CD4-positive, alpha-beta memory T cell (primary cell): Measurements from ENCODE around the gene NATD1. TPM values are rescaled to one million over a fixed set of nuclear protein-coding genes. Genes with fewer than 3 reads are reported as not detected.
A peak's percentile ranks its signal among the peaks of the same experiment; 100 is the strongest.
"Not testable (repeated sequence)": the region's sequence is repeated elsewhere in the genome, so short reads cannot be mapped to it uniquely, and the experiment has no call there.

Source experiments
- CTCF ChIA-PET: fragments of 350-600 bp; sonication (Branson Sonifier 250); formaldehyde crosslinking; loops from one replicate; lab custom pipeline; 2021; ENCODE audit warnings: inconsistent platforms; ENCODE audit not compliant: partially characterized antibody; lab: Charles Lee
- POLR2A ChIA-PET: fragments of 350-600 bp; sonication (Branson Sonifier 250); formaldehyde crosslinking; loops from one replicate; lab custom pipeline; 2021; ENCODE audit not compliant: partially characterized antibody; lab: Charles Lee
- DNase-seq, 5 donors: peaks; one replicate each; pipeline versions ENCODE4 v3.0.0 to v3.0.0-alpha.2; 2020 to 2022; ENCODE audit warnings: mixed read lengths in 1 of 5
- H3K27ac ChIP-seq: one replicate; pipeline ENCODE4 v1.7.0; 2013; ENCODE audit warnings: low read depth, low read length
- H3K27me3 ChIP-seq: 2 replicates; pipeline ENCODE4 v1.7.0; 2013; ENCODE audit warnings: mild to moderate bottlenecking, low read length, moderate library complexity; ENCODE audit not compliant: insufficient read depth
- H3K36me3 ChIP-seq: 2 replicates; pipeline ENCODE4 v1.7.0; 2013; ENCODE audit warnings: mild to moderate bottlenecking, low read length, moderate library complexity; ENCODE audit not compliant: insufficient read depth
- H3K4me1 ChIP-seq: 2 replicates; pipeline ENCODE4 v1.7.0; 2013; ENCODE audit warnings: mild to moderate bottlenecking, low read length, moderate library complexity; ENCODE audit not compliant: insufficient read depth
- H3K4me3 ChIP-seq, 2 donors: one replicate each; pipeline ENCODE4 v1.7.0; 2013; ENCODE audit warnings: low read length in 2 of 2, mild to moderate bottlenecking in 1 of 2
- H3K9me3 ChIP-seq, 2 donors: one replicate each; pipeline ENCODE4 v1.7.0; 2013; ENCODE audit warnings: low read length in 2 of 2, control low read depth in 1 of 2; ENCODE audit not compliant: control insufficient read depth in 1 of 2
- H3K27ac Mint-ChIP-seq, 7 donors: one replicate each; pipeline ENCODE4 v1.8.0; 2020 to 2021; ENCODE audit warnings: mixed read lengths in 7 of 7, mild to moderate bottlenecking in 6 of 7, inconsistent platforms in 3 of 7, moderate library complexity in 3 of 7
- H3K27me3 Mint-ChIP-seq, 2 donors: one replicate each; pipeline ENCODE4 v1.8.0; 2020 to 2021; ENCODE audit warnings: mixed read lengths in 2 of 2
- H3K36me3 Mint-ChIP-seq, 2 donors: one replicate each; pipeline ENCODE4 v1.8.0; 2020 to 2021; ENCODE audit warnings: mixed read lengths in 2 of 2, inconsistent platforms in 1 of 2, mild to moderate bottlenecking in 1 of 2
- H3K4me1 Mint-ChIP-seq, 4 donors: one replicate each; pipeline ENCODE4 v1.8.0; 2020 to 2021; ENCODE audit warnings: mixed read lengths in 4 of 4, mild to moderate bottlenecking in 1 of 4
- H3K4me3 Mint-ChIP-seq, 8 donors: one replicate each; pipeline ENCODE4 v1.8.0; 2020 to 2021; ENCODE audit warnings: mixed read lengths in 8 of 8, mild to moderate bottlenecking in 7 of 8, moderate library complexity in 6 of 8, inconsistent platforms in 3 of 8
- H3K9me3 Mint-ChIP-seq, 8 donors: one replicate each; pipeline ENCODE4 v1.8.0; 2020 to 2021; ENCODE audit warnings: mixed read lengths in 8 of 8, mild to moderate bottlenecking in 5 of 8, inconsistent platforms in 3 of 8, moderate library complexity in 1 of 8
- intact Hi-C: fragments of 100-400 bp; cut with micrococcal nuclease; formaldehyde crosslinking; loops from one replicate; pipeline ENCODE4 v1.15.1; 2023
- polyA plus RNA-seq, 2 donors: library from polyadenylated mRNA; unstranded; fragments of 300-500 nt; fragmentation: Illumina TruSeq; gene quantifications; one replicate each; pipeline ENCODE4 v1.2.3, GENCODE V29; 2021
- total RNA-seq, 2 experiments: library from RNA; stranded (reverse); gene quantifications; one replicate each; pipeline ENCODE4 v1.2.3, GENCODE V29; 2021

The NATD1 gene
- total and polyA plus RNA-seq, 4 experiments from 2014 or later = 0.32 to 13.5 (median 7.7) TPM

- H3K27ac ChIP-seq = no peak overlapping the region
- H3K9me3 ChIP-seq = no peaks in the 10 kb centered on the region
- H3K27me3 Mint-ChIP-seq = no peaks in the 10 kb centered on the region
- CTCF ChIA-PET = no interaction called here
- H3K27ac Mint-ChIP-seq = no peak overlapping the region
- H3K4me3 Mint-ChIP-seq = no peak overlapping the region
- POLR2A ChIA-PET = no interaction called here
- intact Hi-C loops = no loop called here
- H3K27me3 ChIP-seq = no peaks in the 10 kb centered on the region
- no peaks in the 10 kb centered on the region for H3K4me1 ChIP-seq
- no peaks in the 10 kb centered on the region for H3K36me3 Mint-ChIP-seq
- no peak for DNase-seq
- no peaks in the 10 kb centered on the region for H3K4me1 Mint-ChIP-seq
- H3K4me3 ChIP-seq = no peak overlapping the region
- H3K36me3 ChIP-seq = no peaks in the 10 kb centered on the region
- H3K9me3 Mint-ChIP-seq = peaks cover 0 to 15% (median 3%) of the 10 kb centered on the region in 8 donors
Observed at GRCh38 chr17:21228845-21229244, 24.4 kb downstream of the NATD1 start.

- Mint-ChIP-seq H3K9me3 (peaks cover 0 to 8% (median 3%) of the 10 kb centered on the region in 8 donors), H3K4me3 (no peak overlapping the region), H3K27me3 (no peaks in the 10 kb centered on the region), H3K4me1 (no peaks in the 10 kb centered on the region), H3K36me3 (no peaks in the 10 kb centered on the region), H3K27ac (peak overlapping the region in 1 of 7 donors; percentile 17)
- no peaks in the 10 kb centered on the region for H3K36me3 ChIP-seq
- POLR2A ChIA-PET = no interaction called here
- intact Hi-C loops = no loop called here
- H3K9me3 ChIP-seq = no peaks in the 10 kb centered on the region
- H3K27ac ChIP-seq = no peak overlapping the region
- no peak for DNase-seq
- CTCF ChIA-PET = no interaction called here
- no peak overlapping the region for H3K4me3 ChIP-seq
- no peaks in the 10 kb centered on the region for H3K4me1 ChIP-seq
- H3K27me3 ChIP-seq = no peaks in the 10 kb centered on the region
Observed at GRCh38 chr17:21228111-21228510, 25.1 kb downstream of the NATD1 start.

GRCh38 chr17:21227277-21227676 is 25.9 kb downstream of the NATD1 start:
- H3K27me3 ChIP-seq, H3K4me3 Mint-ChIP-seq, intact Hi-C loops, H3K27ac ChIP-seq, H3K27ac Mint-ChIP-seq, H3K36me3 Mint-ChIP-seq, H3K4me1 Mint-ChIP-seq, H3K4me1 ChIP-seq, H3K9me3 Mint-ChIP-seq, H3K4me3 ChIP-seq, H3K27me3 Mint-ChIP-seq, H3K9me3 ChIP-seq, POLR2A ChIA-PET, H3K36me3 ChIP-seq, DNase-seq, CTCF ChIA-PET: not testable (repeated sequence)

- Mint-ChIP-seq H3K4me3 (no peak overlapping the region), H3K4me1 (peaks cover 0 to 4% (median 1%) of the 10 kb centered on the region in 4 donors), H3K27me3 (no peaks in the 10 kb centered on the region), H3K27ac (no peak overlapping the region), H3K36me3 (peaks cover 0 to 13% of the 10 kb centered on the region in 2 donors), H3K9me3 (peaks cover 0 to 1% (median 0%) of the 10 kb centered on the region in 8 donors)
- Histone ChIP-seq H3K4me3 (no peak overlapping the region), H3K36me3 (peaks cover 5% of the 10 kb centered on the region), H3K27ac (no peak overlapping the region), H3K27me3 (no peaks in the 10 kb centered on the region), H3K4me1 (no peaks in the 10 kb centered on the region), H3K9me3 (no peaks in the 10 kb centered on the region)
- DNase-seq = no peak
- ChIA-PET CTCF (no interaction called here), POLR2A (no interaction called here)
- intact Hi-C loops = no loop called here
Observed at GRCh38 chr17:21223086-21223485, 30.1 kb downstream of the NATD1 start.

- intact Hi-C loops = no loop called here
- Histone ChIP-seq H3K4me1 (peaks cover 8% of the 10 kb centered on the region), H3K27ac (no peak overlapping the region), H3K27me3 (no peaks in the 10 kb centered on the region), H3K36me3 (peaks cover 5% of the 10 kb centered on the region), H3K9me3 (no peaks in the 10 kb centered on the region), H3K4me3 (no peak overlapping the region)
- H3K4me1 Mint-ChIP-seq = peaks cover 8 to 27% (median 18%) of the 10 kb centered on the region in 4 donors
- peaks cover 9 to 13% of the 10 kb centered on the region in 2 donors for H3K36me3 Mint-ChIP-seq
- no peak overlapping the region for H3K4me3 Mint-ChIP-seq
- peaks cover 0 to 1% (median 0%) of the 10 kb centered on the region in 8 donors for H3K9me3 Mint-ChIP-seq
- no peaks in the 10 kb centered on the region for H3K27me3 Mint-ChIP-seq
- POLR2A ChIA-PET = no interaction called here
- no peak for DNase-seq
- CTCF ChIA-PET = no interaction called here
- no peak overlapping the region for H3K27ac Mint-ChIP-seq
Observed at GRCh38 chr17:21218831-21219380, 34.3 kb downstream of the NATD1 start.

- ChIA-PET POLR2A (no interaction called here), CTCF (no interaction called here)
- intact Hi-C loops = no loop called here
- H3K4me3 ChIP-seq = no peak overlapping the region
- peaks cover 11 to 34% (median 20%) of the 10 kb centered on the region in 4 donors for H3K4me1 Mint-ChIP-seq
- H3K36me3 Mint-ChIP-seq = peaks cover 12 to 13% of the 10 kb centered on the region in 2 donors
- no peak overlapping the region for H3K27ac Mint-ChIP-seq
- H3K4me3 Mint-ChIP-seq = no peak overlapping the region
- H3K9me3 Mint-ChIP-seq = peaks cover 0 to 1% (median 0%) of the 10 kb centered on the region in 8 donors
- H3K9me3 ChIP-seq = no peaks in the 10 kb centered on the region
- H3K4me1 ChIP-seq = peaks cover 11% of the 10 kb centered on the region
- H3K27me3 Mint-ChIP-seq = no peaks in the 10 kb centered on the region
- H3K36me3 ChIP-seq = peaks cover 5% of the 10 kb centered on the region
- no peak for DNase-seq
- no peaks in the 10 kb centered on the region for H3K27me3 ChIP-seq
- no peak overlapping the region for H3K27ac ChIP-seq
Observed at GRCh38 chr17:21218101-21218500, 35.1 kb downstream of the NATD1 start.

- Histone ChIP-seq H3K27me3 (no peaks in the 10 kb centered on the region), H3K4me3 (no peak overlapping the region), H3K27ac (no peak overlapping the region), H3K4me1 (peaks cover 19% of the 10 kb centered on the region), H3K36me3 (peaks cover 5% of the 10 kb centered on the region), H3K9me3 (no peaks in the 10 kb centered on the region)
- H3K9me3 Mint-ChIP-seq = no peaks in the 10 kb centered on the region
- CTCF ChIA-PET = no interaction called here
- no peak overlapping the region for H3K27ac Mint-ChIP-seq
- no peak for DNase-seq
- H3K36me3 Mint-ChIP-seq = peaks cover 12 to 13% of the 10 kb centered on the region in 2 donors
- intact Hi-C loops = no loop called here
- H3K4me1 Mint-ChIP-seq = peaks cover 18 to 41% (median 27%) of the 10 kb centered on the region in 4 donors
- no peaks in the 10 kb centered on the region for H3K27me3 Mint-ChIP-seq
- H3K4me3 Mint-ChIP-seq = peak overlapping the region in 1 of 8 donors; percentile 65
- POLR2A ChIA-PET = no interaction called here
Observed at GRCh38 chr17:21217346-21217745, 35.9 kb downstream of the NATD1 start.
